Parathyroid adenoma (tissue), 2 donors: ENCODE data around the gene IGFALS.

ENCODE experiments used
- H2AFZ ChIP-seq: fragments of 300-600 bp; sonication (generic); one replicate; pipeline ENCODE4 v1.7.0; 2017; ENCODE audit warnings: antibody characterized with exemption, mild to moderate bottlenecking
- H3K27ac ChIP-seq: fragments of 300-600 bp; sonication (generic); one replicate; pipeline ENCODE4 v1.7.0; 2017
- H3K27me3 ChIP-seq: fragments of 300-600 bp; sonication (generic); one replicate; pipeline ENCODE4 v1.7.0; 2017; ENCODE audit warnings: low read length; ENCODE audit not compliant: control insufficient read depth, insufficient read depth
- H3K36me3 ChIP-seq: fragments of 300-600 bp; sonication (generic); one replicate; pipeline ENCODE4 v1.7.0; 2017; ENCODE audit warnings: low read length; ENCODE audit not compliant: control insufficient read depth, insufficient read depth
- H3K4me1 ChIP-seq: fragments of 300-600 bp; sonication (generic); one replicate; pipeline ENCODE4 v1.7.0; 2017; ENCODE audit warnings: control low read depth
- H3K4me2 ChIP-seq: fragments of 300-600 bp; sonication (generic); one replicate; pipeline ENCODE4 v1.7.0; 2017; ENCODE audit warnings: low read length
- H3K4me3 ChIP-seq: fragments of 300-600 bp; sonication (generic); one replicate; pipeline ENCODE4 v1.7.0; 2017; ENCODE audit warnings: low read depth, low read length
- H3K79me2 ChIP-seq: fragments of 300-600 bp; sonication (generic); one replicate; pipeline ENCODE4 v1.7.0; 2017; ENCODE audit warnings: control low read depth
- H3K9ac ChIP-seq: fragments of 300-600 bp; sonication (generic); one replicate; pipeline ENCODE4 v1.7.0; 2017; ENCODE audit warnings: mild to moderate bottlenecking
- H3K9me3 ChIP-seq: fragments of 300-600 bp; sonication (generic); one replicate; pipeline ENCODE4 v1.7.0; 2017; ENCODE audit warnings: low read length; ENCODE audit not compliant: control insufficient read depth
- TF ChIP-seq, protein P1 (sequence below): fragments of 300-600 bp; sonication (generic); IDR thresholded peaks from one replicate; pipeline ENCODE4 v1.7.0; 2017; ENCODE audit warnings: antibody characterized with exemption, mild to moderate bottlenecking
- donor health status: primary hyperparathyroidism.

IGFALS gene

DNA sequence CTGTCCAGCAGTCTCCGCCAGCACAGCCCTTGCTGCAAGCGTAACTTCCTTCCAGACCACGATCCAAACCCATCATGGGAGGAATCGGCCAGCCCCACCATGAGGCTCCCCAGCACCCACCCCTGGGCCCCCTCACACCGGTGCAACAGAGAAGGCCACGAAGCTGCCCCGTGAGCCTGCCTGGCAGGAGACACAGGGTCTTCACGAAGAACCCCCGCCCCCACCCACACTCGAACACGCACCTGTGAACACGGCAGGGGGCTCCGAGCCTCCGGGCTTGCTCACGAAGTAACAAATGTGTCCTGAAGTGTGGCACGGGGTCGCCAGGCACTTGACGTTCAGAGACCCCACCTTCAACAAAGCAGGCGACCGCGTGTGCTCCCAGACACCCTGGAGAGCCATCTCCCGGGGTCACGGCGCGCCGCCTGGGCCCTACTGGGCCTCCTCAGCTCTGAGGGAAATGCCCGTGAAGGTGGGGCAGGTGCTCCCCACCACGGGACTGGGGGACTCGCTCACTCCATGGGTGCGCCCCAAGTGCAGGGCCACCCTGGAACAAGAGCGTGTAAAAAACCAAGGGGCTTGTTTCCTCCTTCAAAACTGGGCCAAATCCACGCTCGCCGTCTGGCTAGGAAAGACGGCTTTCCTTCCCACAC, 25.5 kb upstream of the IGFALS start:
- Histone ChIP-seq H3K27ac (no peak overlapping the region), H3K4me2 (no peak overlapping the region), H3K4me1 (no peaks in the 10 kb centered on the region), H3K27me3 (no peaks in the 10 kb centered on the region), H3K9me3 (no peaks in the 10 kb centered on the region), H3K36me3 (no peaks in the 10 kb centered on the region), H3K79me2 (peaks cover 37% of the 10 kb centered on the region), H3K9ac (no peak overlapping the region), H2AFZ (no peak overlapping the region), H3K4me3 (no peak overlapping the region)
- TF ChIP-seq, protein P1, sequence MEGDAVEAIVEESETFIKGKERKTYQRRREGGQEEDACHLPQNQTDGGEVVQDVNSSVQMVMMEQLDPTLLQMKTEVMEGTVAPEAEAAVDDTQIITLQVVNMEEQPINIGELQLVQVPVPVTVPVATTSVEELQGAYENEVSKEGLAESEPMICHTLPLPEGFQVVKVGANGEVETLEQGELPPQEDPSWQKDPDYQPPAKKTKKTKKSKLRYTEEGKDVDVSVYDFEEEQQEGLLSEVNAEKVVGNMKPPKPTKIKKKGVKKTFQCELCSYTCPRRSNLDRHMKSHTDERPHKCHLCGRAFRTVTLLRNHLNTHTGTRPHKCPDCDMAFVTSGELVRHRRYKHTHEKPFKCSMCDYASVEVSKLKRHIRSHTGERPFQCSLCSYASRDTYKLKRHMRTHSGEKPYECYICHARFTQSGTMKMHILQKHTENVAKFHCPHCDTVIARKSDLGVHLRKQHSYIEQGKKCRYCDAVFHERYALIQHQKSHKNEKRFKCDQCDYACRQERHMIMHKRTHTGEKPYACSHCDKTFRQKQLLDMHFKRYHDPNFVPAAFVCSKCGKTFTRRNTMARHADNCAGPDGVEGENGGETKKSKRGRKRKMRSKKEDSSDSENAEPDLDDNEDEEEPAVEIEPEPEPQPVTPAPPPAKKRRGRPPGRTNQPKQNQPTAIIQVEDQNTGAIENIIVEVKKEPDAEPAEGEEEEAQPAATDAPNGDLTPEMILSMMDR = no peak

DNA sequence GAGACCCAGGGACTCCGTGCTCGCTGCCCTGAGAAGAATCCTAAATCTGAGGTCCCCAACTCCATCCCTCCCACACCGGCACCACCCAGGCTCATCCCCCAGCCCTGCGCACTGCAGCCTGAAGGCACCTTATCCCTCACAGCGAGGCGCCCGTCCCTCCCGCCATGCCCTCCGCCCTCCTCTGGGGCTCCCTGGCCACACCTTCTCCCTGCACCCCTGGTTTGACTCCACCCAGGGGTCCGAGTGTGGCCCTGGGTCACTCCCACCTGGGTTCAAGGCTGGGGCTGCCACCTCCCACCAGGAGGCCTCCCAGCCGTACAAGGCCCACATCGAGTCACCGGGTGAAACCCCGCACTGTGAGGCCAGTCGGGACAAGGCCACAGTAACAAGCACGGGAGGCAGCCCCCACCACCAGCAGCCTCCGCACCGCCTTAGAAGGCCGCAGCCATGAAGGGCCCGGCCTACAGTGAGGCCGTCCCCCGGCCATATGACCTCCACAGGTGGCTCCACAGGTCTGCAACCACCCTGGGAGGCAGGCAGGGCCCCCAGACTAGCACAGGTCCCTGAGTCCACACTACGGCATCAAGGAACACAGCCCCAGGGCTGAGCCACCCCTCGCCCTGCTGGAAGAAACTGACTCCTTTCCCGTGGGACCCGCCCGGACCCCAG, 24.8 kb upstream of the IGFALS start:
- H3K4me3 ChIP-seq = no peak overlapping the region
- H3K27me3 ChIP-seq = no peaks in the 10 kb centered on the region
- no peak overlapping the region for H2AFZ ChIP-seq
- H3K27ac ChIP-seq = no peak overlapping the region
- H3K9ac ChIP-seq = no peak overlapping the region
- TF ChIP-seq, protein P1 = no peak
- H3K36me3 ChIP-seq = no peaks in the 10 kb centered on the region
- peaks cover 34% of the 10 kb centered on the region for H3K79me2 ChIP-seq
- no peaks in the 10 kb centered on the region for H3K4me1 ChIP-seq
- no peak overlapping the region for H3K4me2 ChIP-seq
- no peaks in the 10 kb centered on the region for H3K9me3 ChIP-seq

DNA sequence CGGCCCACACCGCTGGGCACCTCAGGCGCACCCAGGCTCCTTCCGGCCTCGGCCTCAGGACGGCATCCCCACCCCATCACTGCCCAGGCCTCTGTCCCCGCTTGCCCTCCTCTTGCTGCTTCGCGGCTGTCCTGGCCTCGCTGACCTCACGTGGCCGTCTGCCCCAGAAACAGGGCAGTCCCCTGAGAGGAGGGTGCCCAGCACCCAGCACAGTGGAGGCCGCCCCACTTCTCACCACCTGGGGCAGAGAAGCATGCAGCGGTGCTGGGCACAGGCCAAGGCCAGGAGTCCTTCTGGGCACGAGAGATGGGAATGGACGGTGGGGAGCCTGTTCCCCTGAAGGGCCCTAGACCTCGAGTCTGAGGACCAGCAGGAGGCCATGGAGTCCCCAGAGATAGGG, 24.2 kb upstream of the IGFALS start:
- TF ChIP-seq, protein P1 = no peak
- H3K36me3 ChIP-seq = no peaks in the 10 kb centered on the region
- no peak overlapping the region for H3K4me2 ChIP-seq

DNA sequence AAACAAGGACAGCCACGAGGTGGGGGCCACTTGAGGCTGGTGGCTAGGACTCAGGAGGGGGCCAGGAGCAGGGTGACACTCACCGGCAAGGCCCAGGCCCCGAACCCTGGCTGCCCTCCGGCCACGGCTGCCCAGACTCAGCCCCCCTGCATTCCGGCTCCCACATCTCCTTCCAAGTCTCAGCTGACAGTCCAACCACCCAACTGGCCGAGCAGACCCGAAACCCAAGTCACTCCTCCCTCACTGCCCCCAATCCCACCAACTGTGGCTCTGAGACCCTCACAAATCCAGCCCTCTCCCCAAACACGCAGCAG, 23.7 kb upstream of the IGFALS start:
- H3K9ac ChIP-seq = no peak overlapping the region
- no peaks in the 10 kb centered on the region for H3K9me3 ChIP-seq
- H3K4me1 ChIP-seq = no peaks in the 10 kb centered on the region
- no peak overlapping the region for H2AFZ ChIP-seq
- H3K27ac ChIP-seq = no peak overlapping the region
- H3K4me2 ChIP-seq = no peak overlapping the region
- H3K79me2 ChIP-seq = peaks cover 24% of the 10 kb centered on the region
- H3K36me3 ChIP-seq = no peaks in the 10 kb centered on the region
- TF ChIP-seq, protein P1 = no peak
- H3K27me3 ChIP-seq = no peaks in the 10 kb centered on the region
- no peak overlapping the region for H3K4me3 ChIP-seq

More for the DNA sequence above, 24.2 kb upstream of the IGFALS start:
- no peak overlapping the region for H2AFZ ChIP-seq
- no peak overlapping the region for H3K27ac ChIP-seq
- H3K27me3 ChIP-seq = no peaks in the 10 kb centered on the region
- H3K4me3 ChIP-seq = no peak overlapping the region
- no peak overlapping the region for H3K9ac ChIP-seq
- H3K4me1 ChIP-seq = no peaks in the 10 kb centered on the region
- no peaks in the 10 kb centered on the region for H3K9me3 ChIP-seq
- H3K79me2 ChIP-seq = peaks cover 29% of the 10 kb centered on the region
